Measurements from ENCODE around the gene SPIRE1. TPM values are rescaled to one million over a fixed set of nuclear protein-coding genes. Genes with fewer than 3 reads are reported as not detected.

Gene SPIRE1
- total RNA-seq, 1 experiment from 2014 or later: 14.5 TPM

- no peak for DNase-seq
- no peaks in the 10 kb centered on the region for H3K36me3 ChIP-seq (replicated peaks; ENCODE audit: control insufficient read depth, insufficient read depth, low read length)
- no peaks in the 10 kb centered on the region for H3K27me3 ChIP-seq (ENCODE audit: control insufficient read depth, insufficient read depth, low read length)
- no peak overlapping the region for H3K4me3 ChIP-seq (ENCODE audit: insufficient read depth, low read depth, low read length)
Measured at GRCh38 chr18:12531749-12532148, 126.2 kb downstream of the SPIRE1 start.

- no peak for DNase-seq
- no peaks in the 10 kb centered on the region for H3K36me3 ChIP-seq (replicated peaks; ENCODE audit: control insufficient read depth, insufficient read depth, low read length)
- no peak overlapping the region for H3K4me3 ChIP-seq (ENCODE audit: insufficient read depth, low read depth, low read length)
- H3K27me3 ChIP-seq (ENCODE audit: control insufficient read depth, insufficient read depth, low read length): no peaks in the 10 kb centered on the region
Measured at GRCh38 chr18:12520442-12520992, 137.4 kb downstream of the SPIRE1 start.

GRCh38 chr18:12518832-12519531 is 138.9 kb downstream of the SPIRE1 start:
- no peaks in the 10 kb centered on the region for H3K36me3 ChIP-seq (replicated peaks; ENCODE audit: control insufficient read depth, insufficient read depth, low read length)
- no peaks in the 10 kb centered on the region for H3K27me3 ChIP-seq (ENCODE audit: control insufficient read depth, insufficient read depth, low read length)
- DNase-seq: no peak
- no peak overlapping the region for H3K4me3 ChIP-seq (ENCODE audit: insufficient read depth, low read depth, low read length)

- H3K4me3 ChIP-seq (ENCODE audit: insufficient read depth, low read depth, low read length): no peak overlapping the region
- DNase-seq: no peak
- no peaks in the 10 kb centered on the region for H3K27me3 ChIP-seq (ENCODE audit: control insufficient read depth, insufficient read depth, low read length)
- H3K36me3 ChIP-seq (replicated peaks; ENCODE audit: control insufficient read depth, insufficient read depth, low read length): no peaks in the 10 kb centered on the region
Measured at GRCh38 chr18:12518326-12518725, 139.6 kb downstream of the SPIRE1 start.

GRCh38 chr18:12517142-12517825 is 140.6 kb downstream of the SPIRE1 start:
- Histone ChIP-seq H3K27me3 (ENCODE audit: control insufficient read depth, insufficient read depth, low read length) (no peaks in the 10 kb centered on the region), H3K4me3 (ENCODE audit: insufficient read depth, low read depth, low read length) (no peak overlapping the region), H3K36me3 (replicated peaks; ENCODE audit: control insufficient read depth, insufficient read depth, low read length) (no peaks in the 10 kb centered on the region)
- DNase-seq: no peak

- H3K36me3 ChIP-seq (replicated peaks; ENCODE audit: control insufficient read depth, insufficient read depth, low read length): no peaks in the 10 kb centered on the region
- no peak for DNase-seq
- H3K4me3 ChIP-seq (ENCODE audit: insufficient read depth, low read depth, low read length): no peak overlapping the region
- H3K27me3 ChIP-seq (ENCODE audit: control insufficient read depth, insufficient read depth, low read length): no peaks in the 10 kb centered on the region
Measured at GRCh38 chr18:12516049-12516630, 141.8 kb downstream of the SPIRE1 start.

- H3K27me3 ChIP-seq (ENCODE audit: control insufficient read depth, insufficient read depth, low read length): no peaks in the 10 kb centered on the region
- no peak overlapping the region for H3K4me3 ChIP-seq (ENCODE audit: insufficient read depth, low read depth, low read length)
- H3K36me3 ChIP-seq (replicated peaks; ENCODE audit: control insufficient read depth, insufficient read depth, low read length): no peaks in the 10 kb centered on the region
- no peak for DNase-seq
Measured at GRCh38 chr18:12515550-12515949, 142.4 kb downstream of the SPIRE1 start.

GRCh38 chr18:12507007-12507406 is 150.9 kb downstream of the SPIRE1 start:
- Histone ChIP-seq H3K4me3 (ENCODE audit: insufficient read depth, low read depth, low read length) (no peak overlapping the region), H3K27me3 (ENCODE audit: control insufficient read depth, insufficient read depth, low read length) (no peaks in the 10 kb centered on the region), H3K36me3 (replicated peaks; ENCODE audit: control insufficient read depth, insufficient read depth, low read length) (no peaks in the 10 kb centered on the region)
- no peak for DNase-seq

- Histone ChIP-seq H3K27me3 (ENCODE audit: control insufficient read depth, insufficient read depth, low read length) (no peaks in the 10 kb centered on the region), H3K4me3 (ENCODE audit: insufficient read depth, low read depth, low read length) (no peak overlapping the region), H3K36me3 (replicated peaks; ENCODE audit: control insufficient read depth, insufficient read depth, low read length) (no peaks in the 10 kb centered on the region)
- no peak for DNase-seq
Measured at GRCh38 chr18:12500986-12501385, 156.9 kb downstream of the SPIRE1 start.

- Histone ChIP-seq H3K36me3 (replicated peaks; ENCODE audit: control insufficient read depth, insufficient read depth, low read length) (no peaks in the 10 kb centered on the region; the same call in 1 of the 2 replicates), H3K27me3 (ENCODE audit: control insufficient read depth, insufficient read depth, low read length) (no peaks in the 10 kb centered on the region), H3K4me3 (ENCODE audit: insufficient read depth, low read depth, low read length) (no peak overlapping the region)
- no peak for DNase-seq
Measured at GRCh38 chr18:12497839-12498238, 160.1 kb downstream of the SPIRE1 start.

- no peaks in the 10 kb centered on the region; the same call in 1 of the 2 replicates for H3K36me3 ChIP-seq (replicated peaks; ENCODE audit: control insufficient read depth, insufficient read depth, low read length)
- no peak for DNase-seq
- H3K4me3 ChIP-seq (ENCODE audit: insufficient read depth, low read depth, low read length): no peak overlapping the region
- no peaks in the 10 kb centered on the region for H3K27me3 ChIP-seq (ENCODE audit: control insufficient read depth, insufficient read depth, low read length)
Measured at GRCh38 chr18:12497296-12497695, 160.6 kb downstream of the SPIRE1 start.

- H3K36me3 ChIP-seq (replicated peaks; ENCODE audit: control insufficient read depth, insufficient read depth, low read length): no peaks in the 10 kb centered on the region; the same call in 1 of the 2 replicates
- no peak for DNase-seq
Measured at GRCh38 chr18:12492907-12493306, 165.0 kb downstream of the SPIRE1 start.

GRCh38 chr18:12491611-12492435 is 166.1 kb downstream of the SPIRE1 start:
- no peak for DNase-seq
- Histone ChIP-seq H3K36me3 (replicated peaks; ENCODE audit: control insufficient read depth, insufficient read depth, low read length) (no peaks in the 10 kb centered on the region; the same call in 1 of the 2 replicates), H3K4me3 (ENCODE audit: insufficient read depth, low read depth, low read length) (no peak overlapping the region), H3K27me3 (ENCODE audit: control insufficient read depth, insufficient read depth, low read length) (no peaks in the 10 kb centered on the region)

More at GRCh38 chr18:12492907-12493306, 165.0 kb downstream of the SPIRE1 start:
- no peaks in the 10 kb centered on the region for H3K27me3 ChIP-seq (ENCODE audit: control insufficient read depth, insufficient read depth, low read length)
- no peak overlapping the region for H3K4me3 ChIP-seq (ENCODE audit: insufficient read depth, low read depth, low read length)

GRCh38 chr18:12485479-12486105 is 172.3 kb downstream of the SPIRE1 start:
- Histone ChIP-seq H3K36me3 (replicated peaks; ENCODE audit: control insufficient read depth, insufficient read depth, low read length) (no peaks in the 10 kb centered on the region), H3K27me3 (ENCODE audit: control insufficient read depth, insufficient read depth, low read length) (no peaks in the 10 kb centered on the region), H3K4me3 (ENCODE audit: insufficient read depth, low read depth, low read length) (no peak overlapping the region)
- DNase-seq: no peak
